KOPT-K1 (cell line): ENCODE results near the gene MRM2.

Experiments
- H3K27ac ChIP-seq: fragments of 200-600 bp; sonication (generic); 2 replicates; pipeline ENCODE4 v1.5.1; 2016; ENCODE audit warnings: antibody characterized with exemption, mild to moderate bottlenecking, low read depth, low read length; ENCODE audit not compliant: poor library complexity, severe bottlenecking
- H3K36me3 ChIP-seq: fragments of 200-600 bp; sonication (generic); 2 replicates; pipeline ENCODE4 v1.5.1; 2017; ENCODE audit warnings: antibody characterized with exemption, mild to moderate bottlenecking, low read length, moderate library complexity; ENCODE audit not compliant: insufficient read depth
- H3K9me3 ChIP-seq: fragments of 200-600 bp; sonication (generic); 2 replicates; pipeline ENCODE4 v1.5.1; 2017; ENCODE audit warnings: antibody characterized with exemption, low read length, mild to moderate bottlenecking; ENCODE audit not compliant: insufficient read depth, poor library complexity, severe bottlenecking

The MRM2 gene

GRCh38 chr7:2201686-2202360 lies 40.2 kb downstream of the MRM2 start:
- Histone ChIP-seq H3K27ac (no peak overlapping the region), H3K9me3 (no peaks in the 10 kb centered on the region), H3K36me3 (peaks cover 92% of the 10 kb centered on the region)

- Histone ChIP-seq H3K36me3 (peaks cover 92% of the 10 kb centered on the region), H3K9me3 (peaks cover 6% of the 10 kb centered on the region), H3K27ac (no peak overlapping the region)
These were observed 40.9 kb downstream of the MRM2 start for GRCh38 chr7:2201128-2201527.

- Histone ChIP-seq H3K36me3 (peaks cover 92% of the 10 kb centered on the region), H3K9me3 (peaks cover 12% of the 10 kb centered on the region), H3K27ac (no peak overlapping the region)
These were observed 41.4 kb downstream of the MRM2 start for GRCh38 chr7:2200584-2200980.

- Histone ChIP-seq H3K36me3 (peaks cover 92% of the 10 kb centered on the region), H3K27ac (no peak overlapping the region), H3K9me3 (peaks cover 17% of the 10 kb centered on the region)
These were observed 41.9 kb downstream of the MRM2 start for GRCh38 chr7:2199956-2200583.

- H3K36me3 ChIP-seq = peaks cover 92% of the 10 kb centered on the region
- no peak overlapping the region for H3K27ac ChIP-seq
These were observed 42.5 kb downstream of the MRM2 start for GRCh38 chr7:2199528-2199927.

GRCh38 chr7:2198760-2199159 lies 43.2 kb downstream of the MRM2 start:
- Histone ChIP-seq H3K9me3 (peaks cover 19% of the 10 kb centered on the region), H3K27ac (no peak overlapping the region), H3K36me3 (peaks cover 92% of the 10 kb centered on the region)

More at GRCh38 chr7:2199528-2199927, 42.5 kb downstream of the MRM2 start:
- peaks cover 19% of the 10 kb centered on the region for H3K9me3 ChIP-seq

- Histone ChIP-seq H3K9me3 (peaks cover 19% of the 10 kb centered on the region), H3K27ac (no peak overlapping the region), H3K36me3 (peaks cover 92% of the 10 kb centered on the region)
These were observed 43.8 kb downstream of the MRM2 start for GRCh38 chr7:2198206-2198605.

GRCh38 chr7:2197436-2198155 lies 44.4 kb downstream of the MRM2 start:
- Histone ChIP-seq H3K27ac (no peak overlapping the region), H3K36me3 (peaks cover 92% of the 10 kb centered on the region), H3K9me3 (peaks cover 19% of the 10 kb centered on the region)

GRCh38 chr7:2196381-2197378 lies 45.3 kb downstream of the MRM2 start:
- H3K36me3 ChIP-seq = peaks cover 86% of the 10 kb centered on the region
- H3K9me3 ChIP-seq = peaks cover 19% of the 10 kb centered on the region
- H3K27ac ChIP-seq = no peak overlapping the region

GRCh38 chr7:2195400-2196246 lies 46.4 kb downstream of the MRM2 start:
- H3K27ac ChIP-seq = no peak overlapping the region
- H3K9me3 ChIP-seq = peaks cover 19% of the 10 kb centered on the region
- H3K36me3 ChIP-seq = peaks cover 88% of the 10 kb centered on the region

GRCh38 chr7:2193575-2194305 lies 48.3 kb downstream of the MRM2 start:
- H3K36me3 ChIP-seq = peaks cover 88% of the 10 kb centered on the region
- H3K9me3 ChIP-seq = peaks cover 34% of the 10 kb centered on the region
- H3K27ac ChIP-seq = no peak overlapping the region

- peaks cover 89% of the 10 kb centered on the region for H3K36me3 ChIP-seq
- peaks cover 41% of the 10 kb centered on the region for H3K9me3 ChIP-seq
- no peak overlapping the region for H3K27ac ChIP-seq
These were observed 49.0 kb downstream of the MRM2 start for GRCh38 chr7:2192831-2193534.

- H3K36me3 ChIP-seq = peaks cover 82% of the 10 kb centered on the region
- peaks cover 33% of the 10 kb centered on the region for H3K9me3 ChIP-seq
- H3K27ac ChIP-seq = no peak overlapping the region
These were observed 51.0 kb downstream of the MRM2 start for GRCh38 chr7:2191016-2191415.
